Heart right ventricle (tissue), 16 donors: Measurements from ENCODE around the gene PRMT7. TPM values are rescaled to one million over a fixed set of nuclear protein-coding genes. Genes with fewer than 3 reads are reported as not detected.

ENCODE experiments used
- ATAC-seq, 8 donors: fragments of 200-7000 bp; cut with Tn5 transposase; one replicate each; pipeline ENCODE4 v1.9.1; 2020; ENCODE audit warnings: mild to moderate bottlenecking in 8 of 8, moderate library complexity in 8 of 8, moderate number of reproducible peaks in 1 of 8
- DNase-seq, 2 donors: peaks; one replicate each; pipeline ENCODE4 v3.0.0-alpha.2; 2020
- H3K27ac ChIP-seq, 10 donors: fragments of 200-600 bp; sonication (generic) in 2 of 10; one replicate each; pipeline versions ENCODE4 v1.5.0 to v1.8.0; 2020 to 2022; ENCODE audit warnings: mild to moderate bottlenecking in 3 of 10
- H3K27me3 ChIP-seq, 7 donors: fragments of 200-600 bp; one replicate each; pipeline ENCODE4 v1.8.0; 2021 to 2022; ENCODE audit warnings: mild to moderate bottlenecking in 2 of 7
- H3K36me3 ChIP-seq, 9 donors: fragments of 200-600 bp; sonication (generic) in 1 of 9; one replicate each; pipeline versions ENCODE4 v1.5.0 to v1.8.0; 2020 to 2022; ENCODE audit warnings: mild to moderate bottlenecking in 2 of 9
- H3K4me1 ChIP-seq, 9 donors: fragments of 200-600 bp; sonication (generic) in 1 of 9; one replicate each; pipeline versions ENCODE4 v1.5.0 to v1.8.0; 2020 to 2022; ENCODE audit warnings: mild to moderate bottlenecking in 4 of 9
- H3K4me3 ChIP-seq, 10 donors: fragments of 200-600 bp; sonication (generic) in 2 of 10; one replicate each; pipeline versions ENCODE4 v1.5.0 to v1.8.0; 2020 to 2022; ENCODE audit warnings: mild to moderate bottlenecking in 7 of 10, moderate library complexity in 2 of 10
- H3K9me3 ChIP-seq, 11 donors: fragments of 200-600 bp in 10 of 11; sonication (generic) in 2 of 11; one replicate each; pipeline versions ENCODE4 v1.5.0 to v1.8.0; 2013 to 2022; ENCODE audit warnings: mild to moderate bottlenecking in 2 of 11, control low read depth in 1 of 11, moderate library complexity in 1 of 11
- CTCF ChIP-seq, 9 donors: fragments of 200-600 bp; sonication (generic) in 2 of 9; IDR thresholded peaks; one replicate each; pipeline versions ENCODE4 v1.5.0 to v1.8.0; 2021 to 2022; ENCODE audit warnings: antibody characterized with exemption in 9 of 9, mild to moderate bottlenecking in 5 of 9, moderate library complexity in 1 of 9
- WGBS, 2 donors: extraction: QIAGEN DNeasy Blood & Tissue Kit; methylation state at CpG; one replicate each; pipeline ENCODE4 v1.1.7; 2013; ENCODE audit warnings: inconsistent platforms in 1 of 2; 5-methylcytosine and 5-hydroxymethylcytosine counted together
- intact Hi-C, 10 donors: fragments of 100-400 bp; cut with DNase I; formaldehyde crosslinking; loops; one replicate each; pipeline versions ENCODE4 v1.11.1 to v1.14.2; 2022
- polyA plus RNA-seq, 2 donors: library from polyadenylated mRNA; stranded (reverse); fragments of 200-250 nt; gene quantifications; one replicate each; pipeline ENCODE4 v1.2.3, GENCODE V29; 2013
- total RNA-seq, 10 donors: library from RNA; stranded (reverse); fragmentation: NEBNext Ultra II Directional in 3 of 10; extraction: Animal tissue kit (Norgen Biotek cat#: 25700) in 3 of 10; gene quantifications; one replicate each; pipeline versions ENCODE4 v1.2.1 to v1.2.4, GENCODE V29; 2021 to 2023
- donor health status: Arrhythmogenic right ventricular cardiomyopathy.
- donor health status: ischemic (EF 13 %, LVEDD 7.1; RV severe dilation, severe dysfunction).
- donor health status: healthy with polysubstance abuse.
- donor health status: DM: no; HTN: yes; CAD: no.
- donor health status: DM: no; HTN: no; CAD: no.
- donor health status: ischemic (EF 25% LVEDD 6.9; RV normal size, moderate dysfunction).
- donor health status: ischemic (EF 25% LVEDD 5.7; RV mildly dilated, moderate dysfunction).
- donor health status: healthy.
- donor health status: DM: yes; HTN: yes; CAD: no.
- donor health status: Ischemic cardiomyopathy.
- donor health status: ischemic (EF 35%, LVEDD 5.7; RV mildly dilated, moderate dysfunction).
- donor health status: nonischemic (EF 11% LVEDD 7.7; RV severe dilation, severe dysfunction).
- donor health status: DM: yes; HTN: yes; CAD: no.
- donor health status: PGD.
- donor health status: ischemic (EF 29% LVEDD 5.4; RV normal size, mild dysfunction).
- donor health status: nonischemic (EF 23%, LVEDD 6.1; RV moderate dilation, normal function).

The PRMT7 gene
- total and polyA plus RNA-seq, 12 donors: 18.1 to 57.8 (median 30.7) TPM

- peaks cover 0 to 18% (median under 1%) of the 10 kb centered on the region in 9 donors for H3K4me1 ChIP-seq
- ATAC-seq: no peak
- no peaks in the 10 kb centered on the region for H3K9me3 ChIP-seq
- 94 to 96% methylated on average over 13 of the region's 13 CpGs for WGBS, 2 donors
- H3K4me3 ChIP-seq: no peak overlapping the region
- no peaks in the 10 kb centered on the region for H3K27me3 ChIP-seq
- no peak for TF ChIP-seq CTCF (IDR thresholded peaks at IDR 0.05)
- DNase-seq: no peak
- H3K36me3 ChIP-seq: peaks cover 0 to 96% (median 44%) of the 10 kb centered on the region in 9 donors
- no peak overlapping the region for H3K27ac ChIP-seq
- intact Hi-C loops: no loop called here
These were observed 28.4 kb downstream of the PRMT7 start for GRCh38 chr16:68339214-68339613.

GRCh38 chr16:68342620-68343019 lies 31.8 kb downstream of the PRMT7 start:
- intact Hi-C loops: no loop called here
- no peak for TF ChIP-seq CTCF (IDR thresholded peaks at IDR 0.05)
- H3K4me3 ChIP-seq: no peak overlapping the region
- no peaks in the 10 kb centered on the region for H3K9me3 ChIP-seq
- peaks cover 0 to 35% (median 3%) of the 10 kb centered on the region in 9 donors for H3K4me1 ChIP-seq
- DNase-seq (no peak), ATAC-seq (no peak)
- H3K27ac ChIP-seq: no peak overlapping the region
- 88 to 90% methylated on average over 7 of the region's 7 CpGs for WGBS, 2 donors
- H3K36me3 ChIP-seq: peaks cover 0 to 96% (median 48%) of the 10 kb centered on the region in 9 donors
- no peaks in the 10 kb centered on the region for H3K27me3 ChIP-seq

- Histone ChIP-seq H3K27me3 (no peaks in the 10 kb centered on the region), H3K27ac (no peak overlapping the region), H3K4me3 (no peak overlapping the region), H3K9me3 (no peaks in the 10 kb centered on the region), H3K36me3 (peaks cover 0 to 96% (median 47%) of the 10 kb centered on the region in 9 donors), H3K4me1 (peaks cover 0 to 40% (median 5%) of the 10 kb centered on the region in 9 donors)
- intact Hi-C loops: no loop called here
- DNase-seq (no peak), ATAC-seq (no peak)
- WGBS, 2 donors: 93 to 95% methylated on average over 7 of the region's 7 CpGs
- no peak for TF ChIP-seq CTCF (IDR thresholded peaks at IDR 0.05)
These were observed 32.3 kb downstream of the PRMT7 start for GRCh38 chr16:68343137-68343536.

- H3K4me3 ChIP-seq: no peak overlapping the region
- no peaks in the 10 kb centered on the region for H3K27me3 ChIP-seq
- peaks cover 0 to 41% (median 5%) of the 10 kb centered on the region in 9 donors for H3K4me1 ChIP-seq
- WGBS, 2 donors: 42 to 74% methylated on average over 11 of the region's 11 CpGs
- no peaks in the 10 kb centered on the region for H3K9me3 ChIP-seq
- peak in 1 of 2 donors; percentile 46 for DNase-seq
- peak in 1 of 8 donors; percentile 58 for ATAC-seq
- peak overlapping the region in 2 of 10 donors; percentile 39 to 58 for H3K27ac ChIP-seq
- H3K36me3 ChIP-seq: peaks cover 0 to 96% (median 50%) of the 10 kb centered on the region in 9 donors
- intact Hi-C loops: no loop called here
- no peak for TF ChIP-seq CTCF (IDR thresholded peaks at IDR 0.05)
These were observed 33.4 kb downstream of the PRMT7 start for GRCh38 chr16:68344252-68344651.
